Mesendoderm (in vitro differentiated cells): ENCODE data around the gene UGDH.

Experiments used
- DNase-seq: peaks from one replicate; pipeline ENCODE4 v3.0.0; 2013
- H2AK5ac ChIP-seq: 2 replicates; pipeline ENCODE4 v1.6.1; 2013; ENCODE audit warnings: low read length, inconsistent platforms
- H2BK120ac ChIP-seq: 2 replicates; pipeline ENCODE4 v1.6.1; 2013; ENCODE audit warnings: low read depth, mild to moderate bottlenecking, low read length, moderate library complexity, mixed read lengths
- H2BK15ac ChIP-seq: replicated peaks from 2 replicates; pipeline ENCODE4 v1.6.1; 2013; ENCODE audit warnings: low read depth, mild to moderate bottlenecking, moderate library complexity
- H2BK5ac ChIP-seq: 2 replicates; pipeline ENCODE4 v1.6.1; 2013; ENCODE audit warnings: low read length, inconsistent platforms
- H3K18ac ChIP-seq: 2 replicates; pipeline ENCODE4 v1.6.1; 2013; ENCODE audit warnings: mild to moderate bottlenecking, low read length, mixed read lengths
- H3K23ac ChIP-seq: one replicate; pipeline ENCODE4 v1.6.1; 2013; ENCODE audit warnings: low read length
- H3K27ac ChIP-seq: 2 replicates; pipeline ENCODE4 v1.5.1; 2013; ENCODE audit warnings: low read depth, mild to moderate bottlenecking, inconsistent platforms, low read length, moderate library complexity
- H3K27me3 ChIP-seq: 2 replicates; pipeline ENCODE4 v1.6.1; 2013; ENCODE audit warnings: low read length, control low read depth, mild to moderate bottlenecking, inconsistent platforms; ENCODE audit not compliant: insufficient read depth, poor library complexity
- H3K36me3 ChIP-seq: 2 replicates; pipeline ENCODE4 v1.6.1; 2013; ENCODE audit warnings: low read length, inconsistent platforms; ENCODE audit not compliant: control insufficient read depth, insufficient read depth
- H3K4ac ChIP-seq: one replicate; pipeline ENCODE4 v1.6.1; 2013; ENCODE audit warnings: low read depth, mild to moderate bottlenecking, low read length, moderate library complexity
- H3K4me1 ChIP-seq: 2 replicates; pipeline ENCODE4 v1.6.1; 2013; ENCODE audit warnings: low read depth, low read length, inconsistent platforms; ENCODE audit not compliant: control insufficient read depth
- H3K4me2 ChIP-seq: 2 replicates; pipeline ENCODE4 v1.6.1; 2013; ENCODE audit warnings: low read length
- H3K4me3 ChIP-seq: 2 replicates; pipeline ENCODE4 v1.5.1; 2013; ENCODE audit warnings: mild to moderate bottlenecking, low read length
- H3K56ac ChIP-seq: one replicate; pipeline ENCODE4 v1.6.1; 2013; ENCODE audit warnings: low read length
- H3K79me1 ChIP-seq: 2 replicates; pipeline ENCODE4 v1.6.1; 2013; ENCODE audit warnings: low read length, inconsistent platforms
- H3K79me2 ChIP-seq: 2 replicates; pipeline ENCODE4 v1.6.1; 2013; ENCODE audit warnings: mild to moderate bottlenecking, low read length; ENCODE audit not compliant: control insufficient read depth, insufficient read depth
- H3K9ac ChIP-seq: 2 replicates; pipeline ENCODE4 v1.6.1; 2013; ENCODE audit warnings: low read length, inconsistent platforms
- H4K5ac ChIP-seq: one replicate; pipeline ENCODE4 v1.6.1; 2013; ENCODE audit warnings: low read length
- H4K8ac ChIP-seq: one replicate; pipeline ENCODE4 v1.6.1; 2013; ENCODE audit warnings: low read depth, mild to moderate bottlenecking, control low read depth, low read length, moderate library complexity
- WGBS: extraction: QIAGEN DNeasy Blood & Tissue Kit; methylation state at CpG from one replicate; pipeline ENCODE4 v1.1.7; 2013; ENCODE audit warnings: low lambda C conversion rate, missing lambda C conversion rate; ENCODE audit not compliant: insufficient coverage; ENCODE audit errors: extremely low coverage; 5-methylcytosine and 5-hydroxymethylcytosine counted together

Gene UGDH

DNA sequence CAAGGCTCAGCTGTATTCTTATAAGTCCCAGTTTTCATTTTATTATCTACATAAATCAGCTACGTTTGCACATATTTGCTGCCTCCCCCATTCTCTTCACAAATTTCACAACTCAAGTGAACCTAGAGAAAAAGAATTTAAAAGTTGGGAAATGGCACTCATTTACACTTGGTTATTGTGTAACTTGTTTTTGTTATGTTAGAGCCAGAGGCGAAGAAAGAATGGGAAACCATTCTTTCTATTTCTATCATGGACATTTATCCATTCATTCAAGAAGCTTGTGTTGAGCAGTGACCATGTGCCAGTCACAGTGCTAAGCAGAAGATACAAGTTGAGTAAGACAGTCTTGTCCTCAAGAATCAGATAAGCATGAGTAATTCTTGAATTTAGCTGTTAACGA lies 54.8 kb downstream of the UGDH start:
- no peaks in the 10 kb centered on the region for H3K27me3 ChIP-seq
- H2BK15ac ChIP-seq: no peak overlapping the region
- H3K4me2 ChIP-seq: no peak overlapping the region
- H3K36me3 ChIP-seq: peaks cover 1% of the 10 kb centered on the region
- H3K79me2 ChIP-seq: no peaks in the 10 kb centered on the region
- no peak overlapping the region for H3K27ac ChIP-seq
- H3K79me1 ChIP-seq: no peaks in the 10 kb centered on the region
- H3K4me1 ChIP-seq: no peaks in the 10 kb centered on the region
- DNase-seq: no peak
- H2BK120ac ChIP-seq: no peak overlapping the region
- no peak overlapping the region for H3K4me3 ChIP-seq
- no peak overlapping the region for H2BK5ac ChIP-seq
- H2AK5ac ChIP-seq: no peak overlapping the region
- no peak overlapping the region for H3K23ac ChIP-seq
- no CpG with 5 or more reads among the region's 3 CpGs for WGBS
- no peak overlapping the region for H4K8ac ChIP-seq
- H3K4ac ChIP-seq: no peak overlapping the region
- H4K5ac ChIP-seq: no peak overlapping the region
- no peak overlapping the region for H3K9ac ChIP-seq
- H3K56ac ChIP-seq: no peak overlapping the region
- H3K18ac ChIP-seq: no peak overlapping the region

- no CpG with 5 or more reads among the region's 1 CpG for WGBS
- H3K36me3 ChIP-seq: peaks cover 1% of the 10 kb centered on the region
- H3K23ac ChIP-seq: no peak overlapping the region
- no peak overlapping the region for H2BK15ac ChIP-seq
- H3K18ac ChIP-seq: no peak overlapping the region
- no peak overlapping the region for H2BK5ac ChIP-seq
- no peak for DNase-seq
- H3K27ac ChIP-seq: no peak overlapping the region
- H3K4me3 ChIP-seq: no peak overlapping the region
- no peak overlapping the region for H3K4ac ChIP-seq
- H3K4me2 ChIP-seq: no peak overlapping the region
- no peak overlapping the region for H3K56ac ChIP-seq
- no peaks in the 10 kb centered on the region for H3K4me1 ChIP-seq
- H3K27me3 ChIP-seq: no peaks in the 10 kb centered on the region
- H3K79me1 ChIP-seq: no peaks in the 10 kb centered on the region
- no peak overlapping the region for H2AK5ac ChIP-seq
- H2BK120ac ChIP-seq: no peak overlapping the region
- no peak overlapping the region for H3K9ac ChIP-seq
- no peaks in the 10 kb centered on the region for H3K79me2 ChIP-seq
- no peak overlapping the region for H4K5ac ChIP-seq
- no peak overlapping the region for H4K8ac ChIP-seq
Observed at GRCh38 chr4:39470402-39470801, 56.8 kb downstream of the UGDH start.

DNA sequence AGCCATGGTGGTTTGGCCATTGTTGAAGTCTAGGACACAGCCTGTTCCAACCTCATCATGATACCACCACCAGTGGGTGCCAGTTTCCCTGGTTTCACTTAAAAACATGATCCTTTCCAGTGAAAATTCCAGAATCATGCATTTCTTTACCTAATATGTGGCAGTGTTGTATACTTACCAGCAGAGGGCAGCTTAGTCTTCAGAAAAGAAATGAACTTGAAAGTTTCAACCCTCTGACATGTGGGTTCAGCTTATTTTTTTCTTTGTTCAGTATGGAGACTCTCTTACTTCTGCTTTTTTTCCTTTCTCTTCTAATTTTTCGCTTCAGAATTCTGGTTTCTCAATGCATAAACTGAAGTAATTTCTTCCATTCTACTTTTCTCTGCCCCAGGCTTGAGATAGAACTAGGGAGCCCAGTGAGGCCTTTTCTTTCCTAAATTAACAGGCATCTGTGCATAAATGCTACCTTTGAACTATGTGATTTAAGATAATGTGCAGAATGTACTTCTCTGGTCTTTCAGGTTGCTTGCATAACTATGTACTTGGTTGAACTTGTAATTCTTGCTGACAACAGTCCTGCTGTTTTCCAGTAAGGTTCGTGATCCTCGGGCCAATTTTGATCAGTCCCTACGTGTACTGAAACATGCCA lies 57.7 kb downstream of the UGDH start:
- WGBS: no CpG with 5 or more reads among the region's 4 CpGs
- Histone ChIP-seq H3K27ac (no peak overlapping the region), H2AK5ac (no peak overlapping the region)

DNA sequence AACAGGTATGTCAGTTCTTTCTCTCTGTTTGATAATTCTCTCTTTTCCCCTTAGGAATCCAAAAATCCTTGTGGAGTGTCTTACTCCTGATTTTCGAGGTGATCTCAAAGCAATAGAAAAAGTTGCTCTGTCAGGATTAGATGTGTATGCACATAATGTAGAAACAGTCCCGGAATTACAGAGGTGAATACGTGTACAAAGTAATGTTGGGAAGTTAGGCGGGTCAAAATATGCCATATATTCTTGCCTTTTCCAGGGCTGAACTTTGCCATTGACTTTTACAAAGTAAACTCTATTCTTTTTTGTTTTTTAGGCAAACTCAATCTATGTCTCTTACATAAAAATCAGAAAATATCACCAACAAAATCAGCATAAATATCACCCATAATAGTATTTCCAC lies 59.8 kb downstream of the UGDH start:
- H2AK5ac ChIP-seq: no peak overlapping the region
- no peaks in the 10 kb centered on the region for H3K27me3 ChIP-seq
- H4K8ac ChIP-seq: no peak overlapping the region
- peaks cover 1% of the 10 kb centered on the region for H3K36me3 ChIP-seq
- no peak overlapping the region for H3K27ac ChIP-seq
- no peak overlapping the region for H2BK5ac ChIP-seq
- H3K9ac ChIP-seq: no peak overlapping the region
- H3K4ac ChIP-seq: no peak overlapping the region
- no peaks in the 10 kb centered on the region for H3K79me2 ChIP-seq
- H3K4me2 ChIP-seq: no peak overlapping the region
- H3K56ac ChIP-seq: no peak overlapping the region
- WGBS: no CpG with 5 or more reads among the region's 4 CpGs
- H3K79me1 ChIP-seq: no peaks in the 10 kb centered on the region
- H2BK15ac ChIP-seq: no peak overlapping the region
- no peaks in the 10 kb centered on the region for H3K4me1 ChIP-seq
- no peak overlapping the region for H4K5ac ChIP-seq
- H3K23ac ChIP-seq: no peak overlapping the region
- no peak for DNase-seq
- H2BK120ac ChIP-seq: no peak overlapping the region
- H3K18ac ChIP-seq: no peak overlapping the region
- no peak overlapping the region for H3K4me3 ChIP-seq

More for the DNA sequence above, 57.7 kb downstream of the UGDH start:
- Histone ChIP-seq H3K4ac (no peak overlapping the region), H3K56ac (no peak overlapping the region), H3K79me2 (no peaks in the 10 kb centered on the region), H2BK15ac (no peak overlapping the region), H3K4me3 (no peak overlapping the region), H3K9ac (peak overlapping the region; percentile 10), H3K79me1 (no peaks in the 10 kb centered on the region), H2BK120ac (no peak overlapping the region), H4K5ac (no peak overlapping the region), H3K18ac (no peak overlapping the region), H3K23ac (no peak overlapping the region), H3K4me1 (no peaks in the 10 kb centered on the region), H3K4me2 (no peak overlapping the region), H3K36me3 (peaks cover 1% of the 10 kb centered on the region), H3K27me3 (no peaks in the 10 kb centered on the region), H4K8ac (no peak overlapping the region), H2BK5ac (no peak overlapping the region)
- peak; percentile 93 for DNase-seq

DNA sequence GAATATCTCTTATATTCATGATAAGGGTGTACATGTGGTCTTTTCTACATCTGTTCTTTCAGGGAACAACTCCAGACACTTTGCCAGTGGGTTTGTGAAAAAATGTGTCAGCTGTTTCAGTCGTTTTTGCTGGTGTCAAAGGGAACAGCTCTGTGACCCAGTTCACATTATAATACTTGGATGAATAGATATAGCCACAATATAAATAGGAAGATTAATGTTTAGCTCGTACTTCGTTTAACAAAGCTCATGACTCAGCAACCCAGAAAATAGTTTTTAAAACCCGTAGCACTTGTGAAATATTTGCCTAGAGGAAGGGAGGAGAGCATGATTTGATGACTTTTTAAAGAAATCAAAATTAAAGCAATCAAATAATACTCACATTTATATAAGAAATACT lies 60.5 kb downstream of the UGDH start:
- no peak overlapping the region for H3K4ac ChIP-seq
- H3K79me2 ChIP-seq: no peaks in the 10 kb centered on the region
- H3K9ac ChIP-seq: no peak overlapping the region
- H3K36me3 ChIP-seq: peaks cover 1% of the 10 kb centered on the region
- H3K4me1 ChIP-seq: no peaks in the 10 kb centered on the region
- no peak overlapping the region for H2BK120ac ChIP-seq
- no peak overlapping the region for H3K27ac ChIP-seq
- no peak overlapping the region for H4K5ac ChIP-seq
- no peak overlapping the region for H2BK5ac ChIP-seq
- H3K4me2 ChIP-seq: no peak overlapping the region
- no peak for DNase-seq
- H3K56ac ChIP-seq: no peak overlapping the region
- H2BK15ac ChIP-seq: no peak overlapping the region
- H3K23ac ChIP-seq: no peak overlapping the region
- no peak overlapping the region for H3K18ac ChIP-seq
- H4K8ac ChIP-seq: no peak overlapping the region
- no CpG with 5 or more reads among the region's 4 CpGs for WGBS
- H2AK5ac ChIP-seq: no peak overlapping the region
- no peaks in the 10 kb centered on the region for H3K27me3 ChIP-seq
- no peaks in the 10 kb centered on the region for H3K79me1 ChIP-seq
- H3K4me3 ChIP-seq: no peak overlapping the region

GRCh38 chr4:39464886-39465501 lies 62.2 kb downstream of the UGDH start:
- Histone ChIP-seq H3K4me1 (no peaks in the 10 kb centered on the region), H2BK120ac (no peak overlapping the region), H4K8ac (no peak overlapping the region), H2BK15ac (no peak overlapping the region), H3K23ac (no peak overlapping the region), H3K79me1 (no peaks in the 10 kb centered on the region), H3K79me2 (no peaks in the 10 kb centered on the region), H3K4ac (no peak overlapping the region), H3K56ac (no peak overlapping the region), H3K27ac (no peak overlapping the region), H4K5ac (no peak overlapping the region), H3K18ac (no peak overlapping the region), H2AK5ac (no peak overlapping the region), H3K4me2 (no peak overlapping the region), H3K36me3 (no peaks in the 10 kb centered on the region), H3K27me3 (no peaks in the 10 kb centered on the region), H3K4me3 (no peak overlapping the region), H3K9ac (no peak overlapping the region), H2BK5ac (no peak overlapping the region)
- no peak for DNase-seq
- WGBS: no CpG with 5 or more reads among the region's 2 CpGs
